ENCODE measurements around the gene NSG1.

- TF ChIP-seq CTCF (conservative IDR thresholded peaks at IDR 0.05; ENCODE audit: low read depth, low read length) (no peak), POLR2A (IDR thresholded peaks at IDR 0.05; ENCODE audit: low read depth, low read length) (no peak), CEBPB (IDR thresholded peaks at IDR 0.05; ENCODE audit: low read depth, low read length) (no peak), ELK1 (IDR thresholded peaks at IDR 0.05; ENCODE audit: borderline replicate concordance, low read depth, low read length) (no peak)
These were observed 9.7 kb upstream of the NSG1 start for GRCh38 chr4:4377191-4377590.
